GM23338 (cell line): ENCODE data around the gene AFAP1L2. TPM values are rescaled to one million over a fixed set of nuclear protein-coding genes. Genes with fewer than 3 reads are reported as not detected.

Experiments used
- ATAC-seq: fragments of 200-7000 bp; cut with Tn5 transposase; 3 replicates; pipeline ENCODE4 v1.9.1; 2020
- DNase-seq: peaks from one replicate; pipeline ENCODE4 v3.0.0-alpha.2; 2015; ENCODE audit warnings: low spot score
- H2AFZ ChIP-seq: fragments of 200-600 bp; sonication (generic); 2 replicates; pipeline ENCODE4 v1.8.0; 2016; ENCODE audit warnings: antibody characterized with exemption, mild to moderate bottlenecking, moderate library complexity
- H3F3A ChIP-seq: fragments of 200-600 bp; sonication (generic); replicated peaks from 2 replicates; pipeline ENCODE4 v1.8.0; 2017; ENCODE audit warnings: antibody characterized with exemption, mixed run types, low read depth
- H3K27ac ChIP-seq: fragments of 200-600 bp; sonication (generic); 2 replicates; pipeline ENCODE4 v1.6.1; 2016; ENCODE audit warnings: low read depth
- H3K27me3 ChIP-seq: fragments of 200-600 bp; sonication (generic); 2 replicates; pipeline ENCODE4 v1.8.0; 2016; ENCODE audit warnings: mild to moderate bottlenecking, mixed run types, moderate library complexity; ENCODE audit not compliant: insufficient read depth
- H3K36me3 ChIP-seq: fragments of 200-600 bp; sonication (generic); 2 replicates; pipeline ENCODE4 v1.8.0; 2016; ENCODE audit warnings: mild to moderate bottlenecking; ENCODE audit not compliant: insufficient read depth
- H3K4me1 ChIP-seq: fragments of 200-600 bp; sonication (generic); 2 replicates; pipeline ENCODE4 v1.8.0; 2016; ENCODE audit warnings: mild to moderate bottlenecking, moderate library complexity; ENCODE audit not compliant: insufficient read depth
- H3K4me2 ChIP-seq: fragments of 200-600 bp; sonication (generic); 2 replicates; pipeline ENCODE4 v1.7.1; 2017; ENCODE audit warnings: mixed run types
- H3K4me3 ChIP-seq: fragments of 200-600 bp; sonication (generic); 2 replicates; pipeline ENCODE4 v1.6.1; 2016; ENCODE audit warnings: mixed run types
- H3K79me2 ChIP-seq: fragments of 200-600 bp; sonication (generic); replicated peaks from 2 replicates; pipeline ENCODE4 v1.8.0; 2017; ENCODE audit warnings: mild to moderate bottlenecking; ENCODE audit not compliant: insufficient read depth
- H3K9me2 ChIP-seq: fragments of 200-600 bp; sonication (generic); 2 replicates; pipeline ENCODE4 v1.8.0; 2017; ENCODE audit not compliant: insufficient read depth
- H4K20me1 ChIP-seq: fragments of 200-600 bp; sonication (generic); replicated peaks from 2 replicates; pipeline ENCODE4 v1.8.0; 2017; ENCODE audit warnings: mild to moderate bottlenecking; ENCODE audit not compliant: insufficient read depth
- H3K27ac Mint-ChIP-seq: 2 replicates; pipeline ENCODE4 v1.8.0; 2020; ENCODE audit warnings: inconsistent platforms, mild to moderate bottlenecking, moderate library complexity, mixed read lengths
- H3K27me3 Mint-ChIP-seq: 3 replicates; pipeline ENCODE4 v1.8.0; 2022; ENCODE audit warnings: low read depth, mild to moderate bottlenecking, moderate library complexity, mixed read lengths, inconsistent platforms; ENCODE audit not compliant: insufficient read depth, poor library complexity
- H3K36me3 Mint-ChIP-seq: 3 replicates; pipeline ENCODE4 v1.8.0; 2021; ENCODE audit warnings: low read depth, mild to moderate bottlenecking, inconsistent platforms, moderate library complexity, mixed read lengths
- H3K4me1 Mint-ChIP-seq: 3 replicates; pipeline ENCODE4 v1.8.0; 2020; ENCODE audit warnings: mild to moderate bottlenecking, inconsistent platforms, mixed read lengths
- H3K4me3 Mint-ChIP-seq: 3 replicates; pipeline ENCODE4 v1.8.0; 2021; ENCODE audit warnings: moderate library complexity, mild to moderate bottlenecking, inconsistent platforms, mixed read lengths
- H3K9me3 Mint-ChIP-seq: 3 replicates; pipeline ENCODE4 v1.8.0; 2020; ENCODE audit warnings: moderate library complexity, mild to moderate bottlenecking, inconsistent platforms, mixed read lengths
- CREB1 ChIP-seq: fragments of 250-450 bp; sonication (Bioruptor Pico); IDR thresholded peaks from 2 replicates; pipeline ENCODE4 v1.5.0; 2020; ENCODE audit warnings: low read depth, mild to moderate bottlenecking, moderate library complexity
- EZH2 ChIP-seq: fragments of 200-600 bp; sonication (generic); IDR thresholded peaks from one replicate; pipeline ENCODE4 v1.8.0; 2017; ENCODE audit warnings: antibody characterized with exemption, mild to moderate bottlenecking, low read depth; ENCODE audit not compliant: unreplicated experiment
- EZH2phosphoT487 ChIP-seq: fragments of 200-600 bp; sonication (generic); IDR thresholded peaks from one replicate; pipeline ENCODE4 v1.8.1; 2018; ENCODE audit warnings: antibody characterized with exemption; ENCODE audit not compliant: unreplicated experiment
- JUNB ChIP-seq: IDR thresholded peaks from one replicate; pipeline ENCODE4 v1.6.1; 2016; ENCODE audit warnings: antibody characterized with exemption; ENCODE audit not compliant: unreplicated experiment
- NANOG ChIP-seq: IDR thresholded peaks from 2 replicates; pipeline ENCODE4 v1.6.1; 2016; ENCODE audit warnings: antibody characterized with exemption, borderline replicate concordance
- POLR2AphosphoS5 ChIP-seq: IDR thresholded peaks from 2 replicates; pipeline ENCODE4 v1.6.1; 2016; ENCODE audit warnings: antibody characterized with exemption, low read depth
- STAT1 ChIP-seq: IDR thresholded peaks from one replicate; pipeline ENCODE4 v1.6.1; 2016; ENCODE audit warnings: antibody characterized with exemption; ENCODE audit not compliant: unreplicated experiment
- ZNF114 ChIP-seq: fragments of 250-450 bp; sonication (Bioruptor Pico); IDR thresholded peaks from 2 replicates; pipeline ENCODE4 v1.5.0; 2020; ENCODE audit warnings: mild to moderate bottlenecking, moderate library complexity
- ZNF331 ChIP-seq: fragments of 250-450 bp; sonication (Bioruptor Pico); IDR thresholded peaks from 2 replicates; pipeline ENCODE4 v1.5.0; 2020; ENCODE audit warnings: low read depth, mild to moderate bottlenecking, moderate library complexity
- polyA plus RNA-seq: library from polyadenylated mRNA; unstranded; fragments of >200 nt; fragmentation: Nextera tagmentation; extraction: Ambion mirVana; gene quantifications from 2 replicates; pipeline ENCODE4 v1.2.1, GENCODE V29; 2016
- total RNA-seq: library from RNA; depleted of rRNA; stranded (reverse); fragments of >200 nt; shearing (Covaris generic); gene quantifications from 2 replicates; pipeline ENCODE4 v1.2.3, GENCODE V29; 2014
- TF ChIP-seq, protein P1 (sequence below): IDR thresholded peaks from 2 replicates; pipeline ENCODE4 v1.6.1; 2016; ENCODE audit warnings: antibody characterized with exemption
- TF ChIP-seq, protein P2 (sequence below): IDR thresholded peaks from one replicate; pipeline ENCODE4 v1.6.1; 2018; ENCODE audit warnings: antibody characterized with exemption; ENCODE audit not compliant: unreplicated experiment
- TF ChIP-seq, protein P3 (sequence below), 2 experiments: fragments of 200-600 bp in 1 of 2; sonication (generic) in 1 of 2; conservative IDR thresholded peaks; 2 replicates each; pipeline versions ENCODE4 v1.5.1 to v1.6.1; 2016 to 2017; ENCODE audit warnings: antibody characterized with exemption in 2 of 2, low read depth in 2 of 2, mild to moderate bottlenecking in 2 of 2, moderate library complexity in 1 of 2
- TF ChIP-seq, protein P4 (sequence below): fragments of 250-450 bp; sonication (Bioruptor Pico); IDR thresholded peaks from 2 replicates; pipeline ENCODE4 v1.5.0; 2020; ENCODE audit warnings: mild to moderate bottlenecking, moderate library complexity

Gene AFAP1L2
- total and polyA plus RNA-seq, 2 experiments from 2014 or later: 2.3 to 6.5 TPM

DNA sequence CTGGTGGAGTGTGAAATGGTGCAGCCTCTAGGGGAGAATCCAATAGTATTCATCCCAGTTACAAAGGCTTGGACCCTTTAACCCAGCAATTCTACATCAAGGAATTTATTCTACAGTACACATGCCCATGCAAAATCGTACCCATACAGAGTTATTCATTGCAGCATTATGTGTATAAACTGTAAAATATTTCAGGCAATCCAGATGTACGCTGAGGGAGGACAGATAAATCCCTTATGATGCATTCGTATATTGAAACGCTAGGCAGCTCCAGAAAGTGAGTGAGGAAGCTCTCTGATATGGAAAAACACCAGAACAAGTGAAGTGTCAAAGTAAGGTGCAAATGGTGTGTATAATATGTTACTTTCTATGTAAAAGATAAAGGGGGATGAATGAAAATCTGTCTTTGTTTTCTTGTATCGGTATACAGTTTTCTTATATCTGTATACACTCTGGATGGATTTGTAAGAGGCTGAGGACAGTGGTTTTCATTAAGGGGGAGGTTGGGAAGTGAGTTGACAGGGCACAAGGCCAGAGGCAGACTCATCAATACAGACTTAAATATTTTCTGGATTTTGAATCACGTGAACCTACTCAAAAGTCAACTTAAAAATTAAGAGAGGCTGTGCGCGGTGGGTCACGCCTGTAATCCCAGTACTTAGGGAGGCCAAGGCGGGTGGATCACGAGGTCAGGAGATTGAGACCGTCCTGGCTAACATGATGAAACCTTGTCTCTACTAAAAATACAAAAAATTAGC, 148.1 kb downstream of the AFAP1L2 start:
- H3F3A ChIP-seq: no peaks in the 10 kb centered on the region
- H4K20me1 ChIP-seq: no peaks in the 10 kb centered on the region
- Mint-ChIP-seq H3K27me3 (peaks cover 20% of the 10 kb centered on the region), H3K9me3 (peaks cover 21% of the 10 kb centered on the region), H3K27ac (no peak overlapping the region), H3K4me1 (no peaks in the 10 kb centered on the region; the same call in 1 of the 3 replicates), H3K36me3 (peaks cover 22% of the 10 kb centered on the region), H3K4me3 (no peak overlapping the region)
- H3K36me3 ChIP-seq: no peaks in the 10 kb centered on the region
- H3K4me3 ChIP-seq: no peak overlapping the region
- H3K4me1 ChIP-seq: peaks cover 6% of the 10 kb centered on the region; the same call in 1 of the 2 replicates
- ATAC-seq: no peak
- H3K79me2 ChIP-seq: no peaks in the 10 kb centered on the region
- TF ChIP-seq, protein P1, sequence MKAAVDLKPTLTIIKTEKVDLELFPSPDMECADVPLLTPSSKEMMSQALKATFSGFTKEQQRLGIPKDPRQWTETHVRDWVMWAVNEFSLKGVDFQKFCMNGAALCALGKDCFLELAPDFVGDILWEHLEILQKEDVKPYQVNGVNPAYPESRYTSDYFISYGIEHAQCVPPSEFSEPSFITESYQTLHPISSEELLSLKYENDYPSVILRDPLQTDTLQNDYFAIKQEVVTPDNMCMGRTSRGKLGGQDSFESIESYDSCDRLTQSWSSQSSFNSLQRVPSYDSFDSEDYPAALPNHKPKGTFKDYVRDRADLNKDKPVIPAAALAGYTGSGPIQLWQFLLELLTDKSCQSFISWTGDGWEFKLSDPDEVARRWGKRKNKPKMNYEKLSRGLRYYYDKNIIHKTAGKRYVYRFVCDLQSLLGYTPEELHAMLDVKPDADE: no peak
- TF ChIP-seq CREB1: no peak
- TF ChIP-seq ZNF114 (CRISPR knock-in tag): no peak
- no peak for TF ChIP-seq POLR2AphosphoS5
- TF ChIP-seq EZH2phosphoT487: no peak
- no peak for TF ChIP-seq ZNF331 (CRISPR knock-in tag)
- TF ChIP-seq, protein P2, sequence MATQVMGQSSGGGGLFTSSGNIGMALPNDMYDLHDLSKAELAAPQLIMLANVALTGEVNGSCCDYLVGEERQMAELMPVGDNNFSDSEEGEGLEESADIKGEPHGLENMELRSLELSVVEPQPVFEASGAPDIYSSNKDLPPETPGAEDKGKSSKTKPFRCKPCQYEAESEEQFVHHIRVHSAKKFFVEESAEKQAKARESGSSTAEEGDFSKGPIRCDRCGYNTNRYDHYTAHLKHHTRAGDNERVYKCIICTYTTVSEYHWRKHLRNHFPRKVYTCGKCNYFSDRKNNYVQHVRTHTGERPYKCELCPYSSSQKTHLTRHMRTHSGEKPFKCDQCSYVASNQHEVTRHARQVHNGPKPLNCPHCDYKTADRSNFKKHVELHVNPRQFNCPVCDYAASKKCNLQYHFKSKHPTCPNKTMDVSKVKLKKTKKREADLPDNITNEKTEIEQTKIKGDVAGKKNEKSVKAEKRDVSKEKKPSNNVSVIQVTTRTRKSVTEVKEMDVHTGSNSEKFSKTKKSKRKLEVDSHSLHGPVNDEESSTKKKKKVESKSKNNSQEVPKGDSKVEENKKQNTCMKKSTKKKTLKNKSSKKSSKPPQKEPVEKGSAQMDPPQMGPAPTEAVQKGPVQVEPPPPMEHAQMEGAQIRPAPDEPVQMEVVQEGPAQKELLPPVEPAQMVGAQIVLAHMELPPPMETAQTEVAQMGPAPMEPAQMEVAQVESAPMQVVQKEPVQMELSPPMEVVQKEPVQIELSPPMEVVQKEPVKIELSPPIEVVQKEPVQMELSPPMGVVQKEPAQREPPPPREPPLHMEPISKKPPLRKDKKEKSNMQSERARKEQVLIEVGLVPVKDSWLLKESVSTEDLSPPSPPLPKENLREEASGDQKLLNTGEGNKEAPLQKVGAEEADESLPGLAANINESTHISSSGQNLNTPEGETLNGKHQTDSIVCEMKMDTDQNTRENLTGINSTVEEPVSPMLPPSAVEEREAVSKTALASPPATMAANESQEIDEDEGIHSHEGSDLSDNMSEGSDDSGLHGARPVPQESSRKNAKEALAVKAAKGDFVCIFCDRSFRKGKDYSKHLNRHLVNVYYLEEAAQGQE: no peak
- no peak for TF ChIP-seq JUNB
- TF ChIP-seq, protein P3, sequence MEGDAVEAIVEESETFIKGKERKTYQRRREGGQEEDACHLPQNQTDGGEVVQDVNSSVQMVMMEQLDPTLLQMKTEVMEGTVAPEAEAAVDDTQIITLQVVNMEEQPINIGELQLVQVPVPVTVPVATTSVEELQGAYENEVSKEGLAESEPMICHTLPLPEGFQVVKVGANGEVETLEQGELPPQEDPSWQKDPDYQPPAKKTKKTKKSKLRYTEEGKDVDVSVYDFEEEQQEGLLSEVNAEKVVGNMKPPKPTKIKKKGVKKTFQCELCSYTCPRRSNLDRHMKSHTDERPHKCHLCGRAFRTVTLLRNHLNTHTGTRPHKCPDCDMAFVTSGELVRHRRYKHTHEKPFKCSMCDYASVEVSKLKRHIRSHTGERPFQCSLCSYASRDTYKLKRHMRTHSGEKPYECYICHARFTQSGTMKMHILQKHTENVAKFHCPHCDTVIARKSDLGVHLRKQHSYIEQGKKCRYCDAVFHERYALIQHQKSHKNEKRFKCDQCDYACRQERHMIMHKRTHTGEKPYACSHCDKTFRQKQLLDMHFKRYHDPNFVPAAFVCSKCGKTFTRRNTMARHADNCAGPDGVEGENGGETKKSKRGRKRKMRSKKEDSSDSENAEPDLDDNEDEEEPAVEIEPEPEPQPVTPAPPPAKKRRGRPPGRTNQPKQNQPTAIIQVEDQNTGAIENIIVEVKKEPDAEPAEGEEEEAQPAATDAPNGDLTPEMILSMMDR (conservative IDR thresholded peaks at IDR 0.05; ENCODE audit: low read depth in 2 of 2): no peak
- no peak for TF ChIP-seq NANOG
- TF ChIP-seq STAT1: no peak
- no peak for TF ChIP-seq EZH2
- TF ChIP-seq, protein P4, sequence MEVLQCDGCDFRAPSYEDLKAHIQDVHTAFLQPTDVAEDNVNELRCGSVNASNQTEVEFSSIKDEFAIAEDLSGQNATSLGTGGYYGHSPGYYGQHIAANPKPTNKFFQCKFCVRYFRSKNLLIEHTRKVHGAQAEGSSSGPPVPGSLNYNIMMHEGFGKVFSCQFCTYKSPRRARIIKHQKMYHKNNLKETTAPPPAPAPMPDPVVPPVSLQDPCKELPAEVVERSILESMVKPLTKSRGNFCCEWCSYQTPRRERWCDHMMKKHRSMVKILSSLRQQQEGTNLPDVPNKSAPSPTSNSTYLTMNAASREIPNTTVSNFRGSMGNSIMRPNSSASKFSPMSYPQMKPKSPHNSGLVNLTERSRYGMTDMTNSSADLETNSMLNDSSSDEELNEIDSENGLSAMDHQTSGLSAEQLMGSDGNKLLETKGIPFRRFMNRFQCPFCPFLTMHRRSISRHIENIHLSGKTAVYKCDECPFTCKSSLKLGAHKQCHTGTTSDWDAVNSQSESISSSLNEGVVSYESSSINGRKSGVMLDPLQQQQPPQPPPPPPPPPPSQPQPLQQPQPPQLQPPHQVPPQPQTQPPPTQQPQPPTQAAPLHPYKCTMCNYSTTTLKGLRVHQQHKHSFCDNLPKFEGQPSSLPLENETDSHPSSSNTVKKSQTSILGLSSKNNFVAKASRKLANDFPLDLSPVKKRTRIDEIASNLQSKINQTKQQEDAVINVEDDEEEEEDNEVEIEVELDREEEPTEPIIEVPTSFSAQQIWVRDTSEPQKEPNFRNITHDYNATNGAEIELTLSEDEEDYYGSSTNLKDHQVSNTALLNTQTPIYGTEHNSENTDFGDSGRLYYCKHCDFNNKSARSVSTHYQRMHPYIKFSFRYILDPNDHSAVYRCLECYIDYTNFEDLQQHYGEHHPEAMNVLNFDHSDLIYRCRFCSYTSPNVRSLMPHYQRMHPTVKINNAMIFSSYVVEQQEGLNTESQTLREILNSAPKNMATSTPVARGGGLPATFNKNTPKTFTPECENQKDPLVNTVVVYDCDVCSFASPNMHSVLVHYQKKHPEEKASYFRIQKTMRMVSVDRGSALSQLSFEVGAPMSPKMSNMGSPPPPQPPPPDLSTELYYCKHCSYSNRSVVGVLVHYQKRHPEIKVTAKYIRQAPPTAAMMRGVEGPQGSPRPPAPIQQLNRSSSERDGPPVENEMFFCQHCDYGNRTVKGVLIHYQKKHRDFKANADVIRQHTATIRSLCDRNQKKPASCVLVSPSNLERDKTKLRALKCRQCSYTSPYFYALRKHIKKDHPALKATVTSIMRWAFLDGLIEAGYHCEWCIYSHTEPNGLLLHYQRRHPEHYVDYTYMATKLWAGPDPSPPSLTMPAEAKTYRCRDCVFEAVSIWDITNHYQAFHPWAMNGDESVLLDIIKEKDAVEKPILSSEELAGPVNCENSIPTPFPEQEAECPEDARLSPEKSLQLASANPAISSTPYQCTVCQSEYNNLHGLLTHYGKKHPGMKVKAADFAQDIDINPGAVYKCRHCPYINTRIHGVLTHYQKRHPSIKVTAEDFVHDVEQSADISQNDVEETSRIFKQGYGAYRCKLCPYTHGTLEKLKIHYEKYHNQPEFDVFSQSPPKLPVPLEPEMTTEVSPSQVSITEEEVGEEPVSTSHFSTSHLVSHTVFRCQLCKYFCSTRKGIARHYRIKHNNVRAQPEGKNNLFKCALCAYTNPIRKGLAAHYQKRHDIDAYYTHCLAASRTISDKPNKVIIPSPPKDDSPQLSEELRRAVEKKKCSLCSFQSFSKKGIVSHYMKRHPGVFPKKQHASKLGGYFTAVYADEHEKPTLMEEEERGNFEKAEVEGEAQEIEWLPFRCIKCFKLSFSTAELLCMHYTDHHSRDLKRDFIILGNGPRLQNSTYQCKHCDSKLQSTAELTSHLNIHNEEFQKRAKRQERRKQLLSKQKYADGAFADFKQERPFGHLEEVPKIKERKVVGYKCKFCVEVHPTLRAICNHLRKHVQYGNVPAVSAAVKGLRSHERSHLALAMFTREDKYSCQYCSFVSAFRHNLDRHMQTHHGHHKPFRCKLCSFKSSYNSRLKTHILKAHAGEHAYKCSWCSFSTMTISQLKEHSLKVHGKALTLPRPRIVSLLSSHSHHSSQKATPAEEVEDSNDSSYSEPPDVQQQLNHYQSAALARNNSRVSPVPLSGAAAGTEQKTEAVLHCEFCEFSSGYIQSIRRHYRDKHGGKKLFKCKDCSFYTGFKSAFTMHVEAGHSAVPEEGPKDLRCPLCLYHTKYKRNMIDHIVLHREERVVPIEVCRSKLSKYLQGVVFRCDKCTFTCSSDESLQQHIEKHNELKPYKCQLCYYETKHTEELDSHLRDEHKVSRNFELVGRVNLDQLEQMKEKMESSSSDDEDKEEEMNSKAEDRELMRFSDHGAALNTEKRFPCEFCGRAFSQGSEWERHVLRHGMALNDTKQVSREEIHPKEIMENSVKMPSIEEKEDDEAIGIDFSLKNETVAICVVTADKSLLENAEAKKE (CRISPR knock-in tag): no peak
- no peak overlapping the region for H2AFZ ChIP-seq
- no peaks in the 10 kb centered on the region for H3K9me2 ChIP-seq
- DNase-seq: no peak
- H3K4me2 ChIP-seq: no peak overlapping the region
- no peaks in the 10 kb centered on the region for H3K27me3 ChIP-seq
- H3K27ac ChIP-seq: no peak overlapping the region
